ENCODE results near the gene HDLBP.

DNA sequence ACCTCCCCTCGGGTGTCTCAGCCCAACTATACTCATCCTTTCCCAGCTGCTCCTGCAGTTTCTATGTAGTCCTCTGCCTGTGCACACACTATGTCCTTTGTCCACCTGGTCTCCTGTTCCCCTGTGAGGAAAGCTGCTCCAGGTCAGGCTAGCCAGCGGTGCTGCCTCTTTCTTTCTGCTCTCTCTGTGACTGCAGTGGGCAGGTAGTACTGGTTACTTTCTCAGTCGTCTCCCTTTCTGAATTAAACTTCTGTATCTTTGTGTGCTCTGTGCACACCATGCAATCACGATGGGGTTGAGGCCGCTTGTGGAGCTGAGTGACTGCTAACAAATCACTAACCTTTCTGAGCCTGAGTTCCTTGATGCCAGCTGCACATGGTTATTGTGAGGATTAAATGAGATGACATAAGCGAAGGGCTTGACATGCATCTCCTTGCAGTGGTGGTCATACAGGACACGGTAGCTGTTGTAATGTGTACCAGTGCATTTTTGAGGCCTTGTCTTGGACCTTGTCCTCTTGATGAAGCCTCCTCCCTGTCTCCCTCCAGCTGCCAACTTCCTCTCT, 44.1 kb upstream of the HDLBP start:
- TF ChIP-seq POLR2A (IDR thresholded peaks at IDR 0.05; ENCODE audit: low read length) (no peak), GATA1 (IDR thresholded peaks at IDR 0.05; ENCODE audit: low read depth, low read length) (no peak)

Measured in erythroblast (primary cell).